Left ventricle myocardium inferior (tissue), 1 donor: ENCODE data around the gene UBXN6. TPM values are rescaled to one million over a fixed set of nuclear protein-coding genes. Genes with fewer than 3 reads are reported as not detected.
A peak's percentile ranks its signal among the peaks of the same experiment; 100 is the strongest.

Experiments
- DNase-seq: peaks from one replicate; pipeline ENCODE4 v3.0.0-alpha.2; 2020
- H3K27ac ChIP-seq: fragments of 200-600 bp; replicated peaks from 2 replicates; pipeline ENCODE4 v1.8.0; 2021
- H3K27me3 ChIP-seq: fragments of 200-600 bp; 2 replicates; pipeline ENCODE4 v1.8.0; 2021; ENCODE audit warnings: low read depth
- H3K36me3 ChIP-seq: fragments of 200-600 bp; 2 replicates; pipeline ENCODE4 v1.8.0; 2021
- H3K4me1 ChIP-seq: fragments of 200-600 bp; 2 replicates; pipeline ENCODE4 v1.8.0; 2021
- H3K4me3 ChIP-seq: fragments of 200-600 bp; 2 replicates; pipeline ENCODE4 v1.8.0; 2021; ENCODE audit warnings: mild to moderate bottlenecking, moderate library complexity
- H3K9me3 ChIP-seq: fragments of 200-600 bp; replicated peaks from 2 replicates; pipeline ENCODE4 v1.8.0; 2021
- intact Hi-C: fragments of 100-400 bp; cut with micrococcal nuclease; formaldehyde crosslinking; loops from one replicate; pipeline ENCODE4 v1.11.0; 2022
- total RNA-seq: library from RNA; stranded (reverse); fragmentation: NEBNext Ultra II Directional; extraction: Animal tissue kit (Norgen Biotek cat#: 25700); gene quantifications from one replicate; pipeline ENCODE4 v1.2.1, GENCODE V29; 2021
- TF ChIP-seq, protein P1 (sequence below): fragments of 200-600 bp; IDR thresholded peaks from 2 replicates; pipeline ENCODE4 v1.8.0; 2021; ENCODE audit warnings: antibody characterized with exemption, mild to moderate bottlenecking, borderline replicate concordance
- donor health status: DM: no; HTN: yes; CAD: no; lungs with severe emphysema.

UBXN6 gene
- total RNA-seq, 1 donor from 2014 or later = 113 TPM

DNA sequence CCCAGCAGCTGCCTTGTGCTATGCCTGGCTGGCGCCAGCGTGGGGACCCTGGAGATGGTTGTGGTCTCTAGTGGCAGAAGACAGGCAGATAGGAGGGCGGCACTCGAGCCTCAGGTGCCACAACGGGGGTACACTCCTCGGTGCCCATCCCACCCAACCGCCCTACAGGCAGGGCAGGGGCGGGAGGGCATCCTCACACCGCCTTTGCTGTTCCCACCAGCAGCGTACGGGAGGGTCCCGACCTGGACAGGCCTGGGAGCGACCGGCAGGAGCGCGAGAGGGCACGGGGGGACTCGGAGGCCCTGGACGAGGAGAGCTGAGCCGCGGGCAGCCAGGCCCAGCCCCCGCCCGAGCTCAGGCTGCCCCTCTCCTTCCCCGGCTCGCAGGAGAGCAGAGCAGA lies 44.1 kb upstream of the UBXN6 start:
- TF ChIP-seq, protein P1, sequence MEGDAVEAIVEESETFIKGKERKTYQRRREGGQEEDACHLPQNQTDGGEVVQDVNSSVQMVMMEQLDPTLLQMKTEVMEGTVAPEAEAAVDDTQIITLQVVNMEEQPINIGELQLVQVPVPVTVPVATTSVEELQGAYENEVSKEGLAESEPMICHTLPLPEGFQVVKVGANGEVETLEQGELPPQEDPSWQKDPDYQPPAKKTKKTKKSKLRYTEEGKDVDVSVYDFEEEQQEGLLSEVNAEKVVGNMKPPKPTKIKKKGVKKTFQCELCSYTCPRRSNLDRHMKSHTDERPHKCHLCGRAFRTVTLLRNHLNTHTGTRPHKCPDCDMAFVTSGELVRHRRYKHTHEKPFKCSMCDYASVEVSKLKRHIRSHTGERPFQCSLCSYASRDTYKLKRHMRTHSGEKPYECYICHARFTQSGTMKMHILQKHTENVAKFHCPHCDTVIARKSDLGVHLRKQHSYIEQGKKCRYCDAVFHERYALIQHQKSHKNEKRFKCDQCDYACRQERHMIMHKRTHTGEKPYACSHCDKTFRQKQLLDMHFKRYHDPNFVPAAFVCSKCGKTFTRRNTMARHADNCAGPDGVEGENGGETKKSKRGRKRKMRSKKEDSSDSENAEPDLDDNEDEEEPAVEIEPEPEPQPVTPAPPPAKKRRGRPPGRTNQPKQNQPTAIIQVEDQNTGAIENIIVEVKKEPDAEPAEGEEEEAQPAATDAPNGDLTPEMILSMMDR = no peak

DNA sequence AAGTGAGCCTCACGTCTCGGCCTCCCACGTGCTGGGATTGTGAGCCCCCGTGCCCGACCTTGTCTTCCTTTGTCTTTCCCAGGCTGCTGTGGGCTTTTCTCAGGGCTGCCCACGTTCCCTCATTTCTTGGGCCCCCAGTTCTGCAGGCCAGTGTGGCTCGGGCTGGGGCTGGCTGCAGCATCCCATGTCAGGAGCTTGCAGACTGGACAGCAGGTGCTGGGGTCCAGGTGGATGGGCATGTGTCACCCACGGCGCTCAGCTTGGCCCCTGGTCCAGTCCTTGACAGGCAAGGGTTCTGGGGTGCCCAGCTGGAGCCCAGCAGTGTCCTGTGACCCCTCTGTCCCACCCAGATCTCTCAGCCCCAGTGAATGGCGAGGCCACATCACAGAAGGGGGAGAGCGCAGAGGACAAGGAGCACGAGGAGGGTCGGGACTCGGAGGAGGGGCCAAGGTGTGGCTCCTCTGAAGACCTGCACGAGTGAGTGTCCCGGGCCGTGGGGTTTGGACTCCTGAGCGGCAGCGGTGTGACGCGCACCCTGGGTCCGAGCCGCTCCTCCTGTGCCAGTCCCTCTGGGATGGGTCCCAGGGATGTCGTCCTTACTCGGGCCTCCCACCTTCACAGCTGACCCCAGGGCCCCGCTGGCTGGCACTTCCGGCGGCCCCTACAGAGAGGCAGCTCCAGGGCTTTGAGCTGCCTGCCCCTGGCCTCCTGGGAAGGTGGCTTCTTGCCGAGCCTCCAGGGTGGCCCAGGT lies 43.4 kb upstream of the UBXN6 start:
- intact Hi-C loops = no loop called here
- H3K4me1 ChIP-seq = peaks cover 4% of the 10 kb centered on the region
- no peak for DNase-seq

More for the DNA sequence above, 44.1 kb upstream of the UBXN6 start:
- Histone ChIP-seq H3K4me1 (peaks cover 9% of the 10 kb centered on the region), H3K9me3 (no peaks in the 10 kb centered on the region), H3K36me3 (peaks cover 95% of the 10 kb centered on the region), H3K4me3 (no peak overlapping the region), H3K27me3 (no peaks in the 10 kb centered on the region), H3K27ac (peak overlapping the region; percentile 52)
- intact Hi-C loops = no loop called here
- DNase-seq = no peak

GRCh38 chr19:4499855-4500254 lies 42.3 kb upstream of the UBXN6 start:
- Histone ChIP-seq H3K27ac (no peak overlapping the region), H3K4me3 (no peak overlapping the region), H3K9me3 (no peaks in the 10 kb centered on the region), H3K27me3 (no peaks in the 10 kb centered on the region), H3K36me3 (peaks cover 92% of the 10 kb centered on the region), H3K4me1 (peaks cover 4% of the 10 kb centered on the region)
- no peak for DNase-seq
- intact Hi-C loops = no loop called here
- TF ChIP-seq, protein P1 = no peak

More for the DNA sequence above, 43.4 kb upstream of the UBXN6 start:
- peaks cover 95% of the 10 kb centered on the region for H3K36me3 ChIP-seq
- H3K9me3 ChIP-seq = no peaks in the 10 kb centered on the region
- no peaks in the 10 kb centered on the region for H3K27me3 ChIP-seq
- peak overlapping the region; percentile 52 for H3K27ac ChIP-seq
- TF ChIP-seq, protein P1 = no peak
- no peak overlapping the region for H3K4me3 ChIP-seq

DNA sequence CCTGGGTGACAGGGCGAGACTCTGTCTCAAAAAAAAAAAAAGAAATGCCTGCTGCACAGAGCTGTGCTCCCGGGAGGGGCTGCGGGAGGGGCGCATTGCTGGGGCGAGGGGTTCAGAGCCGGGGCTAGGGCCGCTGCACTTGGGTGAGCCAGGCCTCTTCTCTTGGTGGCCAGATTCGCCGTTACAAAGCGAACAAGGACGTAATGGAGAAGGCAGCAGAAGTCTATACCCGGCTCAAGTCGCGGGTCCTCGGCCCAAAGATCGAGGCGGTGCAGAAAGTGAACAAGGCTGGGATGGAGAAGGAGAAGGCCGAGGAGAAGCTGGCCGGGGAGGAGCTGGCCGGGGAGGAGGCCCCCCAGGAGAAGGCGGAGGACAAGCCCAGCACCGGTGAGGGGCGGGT lies 41.7 kb upstream of the UBXN6 start:
- Histone ChIP-seq H3K27ac (no peak overlapping the region), H3K4me3 (no peak overlapping the region), H3K9me3 (no peaks in the 10 kb centered on the region), H3K4me1 (peaks cover 4% of the 10 kb centered on the region), H3K36me3 (peaks cover 92% of the 10 kb centered on the region), H3K27me3 (no peaks in the 10 kb centered on the region)
- TF ChIP-seq, protein P1 = no peak
- DNase-seq = no peak
- intact Hi-C loops = no loop called here

- peaks cover 92% of the 10 kb centered on the region for H3K36me3 ChIP-seq
- no peak for DNase-seq
- H3K27ac ChIP-seq = no peak overlapping the region
- no peaks in the 10 kb centered on the region for H3K9me3 ChIP-seq
- intact Hi-C loops = no loop called here
- TF ChIP-seq, protein P1 = no peak
- H3K27me3 ChIP-seq = no peaks in the 10 kb centered on the region
- no peaks in the 10 kb centered on the region for H3K4me1 ChIP-seq
- no peak overlapping the region for H3K4me3 ChIP-seq
These were observed 41.1 kb upstream of the UBXN6 start for GRCh38 chr19:4498694-4499093.
